HK-2 (cell line): ENCODE measurements around the gene UQCR11.

Experiments used
- DNase-seq: peaks from one replicate; pipeline ENCODE4 v3.0.0-alpha.2; 2018; ENCODE audit not compliant: unreplicated experiment

Gene UQCR11

GRCh38 chr19:1567116-1567847, 38.0 kb downstream of the UQCR11 start:
- DNase-seq: peak; percentile 38

DNA sequence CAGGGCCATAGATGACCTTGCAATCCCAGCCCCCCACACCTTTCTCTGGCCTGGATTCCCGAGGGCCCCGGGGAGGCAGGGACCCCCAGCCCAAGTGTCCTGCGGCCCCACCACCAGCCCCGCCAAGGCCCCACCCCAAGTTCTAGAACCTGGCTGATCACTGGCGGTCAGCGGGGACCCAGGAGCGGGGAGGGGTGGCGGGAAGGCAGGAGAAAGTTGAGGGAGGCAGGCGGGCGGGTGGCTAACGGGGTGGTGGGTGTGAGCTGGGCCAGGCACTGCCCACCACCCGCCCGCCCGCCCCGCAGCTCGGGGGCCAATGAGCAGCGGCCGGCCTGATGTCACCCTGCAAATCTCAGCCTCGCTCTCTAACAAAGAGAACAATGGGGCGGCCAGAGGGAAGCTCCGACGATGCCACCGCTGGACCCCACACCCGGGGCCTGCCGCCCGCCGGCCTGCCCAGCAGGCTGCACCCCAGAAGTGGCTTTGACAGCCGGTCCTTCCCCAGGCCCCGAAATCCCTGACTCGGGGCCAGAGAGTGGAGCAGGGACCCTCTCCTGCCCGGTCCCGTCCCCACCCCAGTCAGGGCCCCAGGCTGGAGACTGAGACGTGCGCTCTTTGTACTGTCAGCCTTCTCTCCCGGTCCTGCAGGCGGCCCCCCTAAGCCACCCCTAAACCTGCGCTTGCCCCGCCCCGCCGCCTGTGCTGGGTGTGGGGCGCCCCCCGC, 38.7 kb downstream of the UQCR11 start:
- DNase-seq: peak; percentile 83

DNA sequence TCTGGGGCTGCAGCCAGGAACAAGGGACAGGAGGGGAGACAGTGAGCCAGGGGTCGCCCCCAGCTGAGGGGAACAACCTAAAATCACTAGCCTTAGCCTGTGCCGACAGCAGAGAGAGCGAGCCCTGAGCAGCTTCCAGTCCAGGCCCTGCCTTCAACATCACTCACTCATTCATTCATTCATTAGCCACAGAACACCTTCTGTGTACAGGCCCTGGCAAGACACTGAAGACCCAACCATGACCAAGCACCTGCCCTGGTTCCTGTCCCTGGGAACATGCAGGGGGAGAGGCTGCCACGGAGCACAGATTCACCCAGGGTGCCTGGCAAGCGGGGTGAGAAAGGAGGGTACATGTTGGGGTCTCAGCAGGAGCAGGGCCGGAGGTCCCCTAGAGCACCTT, 42.0 kb downstream of the UQCR11 start:
- no peak for DNase-seq

DNA sequence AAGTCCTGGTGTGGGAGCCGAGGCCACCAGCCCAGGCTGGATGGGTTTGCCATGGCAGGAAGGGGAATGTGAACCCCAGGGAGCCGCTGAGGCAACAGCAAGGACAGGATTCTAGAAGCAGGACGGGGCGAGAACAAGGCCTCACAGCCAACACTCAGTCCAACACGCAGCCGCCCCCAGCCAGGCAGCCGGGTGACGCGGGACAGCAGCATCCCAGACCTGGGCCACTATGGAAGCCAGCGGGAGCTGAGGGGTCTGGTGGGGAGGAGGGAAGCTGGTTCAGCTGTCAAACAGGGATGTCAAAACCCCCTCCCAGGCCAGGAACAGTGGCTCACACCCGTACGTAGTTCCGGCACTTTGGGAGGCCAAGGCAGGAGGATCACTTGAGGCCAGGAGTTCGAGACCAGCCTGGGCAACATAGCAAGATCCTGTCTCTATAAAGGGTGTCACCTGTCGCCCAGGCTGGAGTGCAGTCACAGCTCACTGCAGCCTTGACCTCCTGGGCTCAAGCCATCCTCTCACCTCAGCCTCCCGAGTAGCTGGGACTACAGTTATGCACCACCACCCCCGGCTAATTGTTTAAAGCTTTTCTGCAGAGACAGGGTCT, 43.9 kb downstream of the UQCR11 start:
- no peak for DNase-seq

DNA sequence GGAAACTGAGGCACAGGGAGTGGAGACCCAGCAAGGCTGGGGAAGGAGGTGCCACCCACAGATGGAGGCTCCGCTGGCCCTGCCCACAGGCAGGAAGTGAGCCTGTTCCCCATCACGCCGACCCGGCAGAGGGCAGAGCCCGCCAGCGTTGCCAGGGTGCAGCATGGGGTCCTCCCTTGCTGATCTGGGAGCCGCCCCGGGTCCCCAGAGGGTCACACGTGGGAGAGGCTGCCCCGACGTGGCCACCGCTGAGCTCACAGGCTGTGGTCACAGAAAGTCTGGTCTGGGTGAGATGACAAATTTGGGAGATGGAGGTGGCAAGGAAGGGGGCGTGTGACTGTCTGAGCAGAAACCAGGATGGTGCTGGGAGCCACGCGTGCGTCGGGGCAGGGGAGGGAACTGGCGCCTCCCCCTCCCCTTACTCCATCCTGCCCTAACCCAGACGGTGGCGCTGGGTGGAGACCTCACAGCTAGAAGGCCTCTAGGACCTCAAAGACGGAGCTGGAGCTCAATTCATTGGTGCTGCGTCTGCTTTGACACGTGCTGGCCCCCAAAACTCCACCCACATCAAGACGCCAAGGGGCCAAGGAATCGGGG, 44.9 kb downstream of the UQCR11 start:
- no peak for DNase-seq

DNA sequence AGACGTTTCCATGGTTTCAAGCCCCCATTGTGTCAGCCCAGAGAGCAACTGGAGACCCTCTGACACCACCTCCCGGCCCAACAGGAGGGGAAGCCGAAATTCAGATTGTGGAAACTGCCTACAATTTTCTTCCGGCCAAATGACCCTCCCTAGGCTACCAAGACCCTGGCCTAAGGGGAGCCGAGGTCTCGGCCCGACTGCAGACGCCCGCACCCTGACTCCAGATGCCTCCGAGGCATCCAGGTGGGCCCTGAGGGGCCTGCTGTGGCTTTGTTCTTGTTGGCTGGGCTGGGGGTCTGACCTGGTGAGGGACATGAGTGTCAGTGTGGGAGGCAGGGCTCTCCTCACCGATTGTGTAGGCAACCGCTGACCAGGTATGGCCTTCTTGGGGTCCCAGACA, 46.7 kb downstream of the UQCR11 start:
- DNase-seq: no peak

DNA sequence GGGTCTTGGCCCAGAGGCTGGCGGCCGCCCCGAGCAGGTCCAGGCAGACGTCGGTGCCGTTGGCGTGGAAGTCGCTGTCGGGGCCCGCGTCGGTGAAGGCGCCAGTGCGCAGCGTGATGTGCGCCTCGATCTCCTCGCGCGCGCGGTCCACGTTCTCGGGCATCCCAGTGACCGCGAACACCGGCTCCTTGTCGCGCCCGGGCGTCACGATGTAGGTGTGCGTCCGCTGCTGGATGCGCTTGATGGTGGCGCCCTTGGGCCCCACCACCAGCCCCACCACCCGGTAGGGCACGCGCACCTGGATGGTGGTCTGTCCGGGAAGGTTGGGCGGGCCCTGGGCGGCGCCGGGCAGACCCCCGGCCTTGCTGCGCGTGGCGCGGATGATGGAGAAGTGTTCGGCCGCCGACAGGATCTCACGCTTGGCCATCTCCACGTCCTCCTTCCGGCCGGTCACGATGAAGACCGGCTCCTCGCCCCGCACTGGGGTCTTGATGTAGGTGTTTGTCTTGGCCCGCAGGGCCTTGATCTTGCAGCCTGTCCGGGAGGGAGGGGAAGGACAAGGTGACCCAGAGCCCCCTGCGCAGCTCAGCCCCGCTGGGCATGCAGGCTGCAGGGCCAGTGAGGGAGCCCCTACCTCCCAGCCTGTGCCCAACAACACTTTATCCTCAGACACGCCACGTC, 48.7 kb downstream of the UQCR11 start:
- DNase-seq: no peak

DNA sequence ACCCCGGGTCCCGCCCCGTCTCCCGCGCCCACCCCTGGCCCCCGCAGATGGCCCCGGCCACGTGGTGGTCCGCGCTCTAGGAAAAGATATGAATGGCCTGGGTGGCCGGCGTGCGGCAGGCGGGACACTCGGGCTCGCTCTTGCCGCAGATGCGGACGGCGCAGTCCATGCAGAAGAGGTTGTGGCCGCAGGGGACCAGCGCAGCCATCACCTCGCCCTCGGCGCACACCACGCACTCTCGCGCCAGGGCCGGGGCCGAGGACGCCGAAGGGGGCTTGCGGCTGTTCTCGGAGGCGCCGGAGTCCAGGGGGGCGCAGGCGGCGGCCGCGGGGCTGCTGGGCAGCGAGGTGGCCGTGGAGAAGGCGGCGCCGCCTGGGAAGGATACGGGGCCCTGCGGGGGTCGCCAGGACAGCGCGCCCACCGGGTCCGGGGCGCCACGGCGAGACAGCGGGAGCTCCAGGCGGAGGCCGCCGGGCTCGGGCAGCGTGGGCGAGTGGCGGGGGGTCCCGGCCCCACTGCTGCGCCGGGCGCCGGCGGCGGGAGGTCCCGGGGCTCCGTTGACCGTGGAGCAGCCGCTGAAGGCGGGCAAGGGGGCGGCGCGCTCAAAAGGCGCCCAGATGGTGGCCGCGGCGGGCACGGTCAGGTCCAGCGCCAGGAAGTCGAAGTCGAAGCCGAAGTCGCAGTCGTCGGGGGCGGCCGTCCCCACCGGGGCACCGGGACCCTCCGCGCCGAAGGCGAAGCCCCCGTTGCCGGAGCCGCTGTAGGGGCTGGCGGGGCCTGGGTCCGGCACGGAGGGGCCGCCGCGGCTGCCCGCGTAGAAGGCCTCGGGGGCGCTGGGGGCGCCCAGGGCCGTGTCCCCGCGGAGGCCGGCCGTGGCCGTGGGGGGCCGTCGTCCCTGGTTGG, 49.5 kb downstream of the UQCR11 start:
- DNase-seq: no peak

GRCh38 chr19:1554968-1555367, 50.3 kb downstream of the UQCR11 start:
- no peak for DNase-seq

GRCh38 chr19:1553415-1553814, 51.8 kb downstream of the UQCR11 start:
- no peak for DNase-seq

GRCh38 chr19:1551068-1552040, 53.9 kb downstream of the UQCR11 start:
- no peak for DNase-seq

DNA sequence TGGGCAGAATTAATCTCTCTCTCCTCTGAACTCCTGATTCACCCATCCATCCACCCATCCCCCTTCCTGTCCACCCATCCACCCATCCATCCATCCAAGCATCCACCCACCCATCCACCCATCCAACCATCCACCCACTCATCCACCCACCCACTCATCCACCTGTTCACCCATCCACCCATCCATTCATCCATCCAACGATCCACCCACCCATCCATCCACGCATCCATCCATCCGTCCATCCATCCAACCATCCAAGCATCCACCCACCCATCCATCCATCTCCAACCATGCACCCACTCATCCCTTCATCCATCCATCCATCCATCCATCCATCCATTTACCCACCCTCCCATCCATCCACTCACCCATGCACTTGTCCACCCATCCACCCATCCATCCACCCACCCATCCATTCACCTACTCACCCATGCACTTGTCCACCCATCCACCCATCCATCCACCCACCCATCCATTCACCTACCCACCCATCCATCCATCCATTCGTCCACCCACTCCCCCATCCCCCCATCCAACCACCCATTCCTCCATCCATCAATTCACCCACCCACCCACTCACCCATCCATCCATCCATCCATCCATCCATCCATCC, 55.8 kb downstream of the UQCR11 start:
- no peak for DNase-seq
